PC-3 (cell line): ENCODE results near the gene FARS2. TPM values are rescaled to one million over a fixed set of nuclear protein-coding genes. Genes with fewer than 3 reads are reported as not detected.

ENCODE experiments used
- ATAC-seq: fragments of 200-7000 bp; cut with Tn5 transposase; 2 replicates; pipeline ENCODE4 v1.9.1; 2020; ENCODE audit warnings: mild to moderate bottlenecking, moderate library complexity
- BruUV-seq: library from RNA; stranded (reverse); fragments of 400-500 nt; replicated peaks from 2 replicates; lab custom pipeline; 2021; lab: Mats Ljungman, UMichigan
- CTCF ChIA-PET: fragments of 300-600 bp; sonication (Branson Sonifier 250); formaldehyde crosslinking; loops from one replicate; lab custom pipeline; 2022; ENCODE audit warnings: antibody characterized with exemption; lab: Charles Lee
- POLR2A ChIA-PET: fragments of 300-600 bp; sonication (Branson Sonifier 250); formaldehyde crosslinking; loops from one replicate; lab custom pipeline; 2022; ENCODE audit warnings: antibody characterized with exemption; ENCODE audit not compliant: unreplicated experiment; lab: Charles Lee
- DNase-seq: peaks from one replicate; pipeline ENCODE4 v3.0.0-alpha.2; 2015
- H2AFZ ChIP-seq: fragments of 300-600 bp; sonication (generic); 2 replicates; pipeline ENCODE4 v1.6.0; 2016; ENCODE audit warnings: antibody characterized with exemption, low read length
- H3F3A ChIP-seq: fragments of 300-600 bp; sonication (generic); one replicate; pipeline ENCODE4 v1.6.0; 2017; ENCODE audit warnings: antibody characterized with exemption, low read length, control low read depth, mild to moderate bottlenecking; ENCODE audit not compliant: unreplicated experiment
- H3K27ac ChIP-seq: fragments of 300-600 bp; sonication (generic); 2 replicates; pipeline ENCODE4 v1.5.1; 2016; ENCODE audit warnings: mild to moderate bottlenecking, low read length
- H3K27me3 ChIP-seq: fragments of 300-600 bp; sonication (generic); 2 replicates; pipeline ENCODE4 v1.6.1; 2016; ENCODE audit warnings: low read length, mixed read lengths
- H3K36me3 ChIP-seq: fragments of 300-600 bp; sonication (generic); 2 replicates; pipeline ENCODE4 v1.6.1; 2016; ENCODE audit warnings: low read depth, mixed run types, low read length, mixed read lengths
- H3K4me1 ChIP-seq: fragments of 300-600 bp; sonication (generic); 2 replicates; pipeline ENCODE4 v1.5.1; 2016; ENCODE audit warnings: low read length; ENCODE audit not compliant: insufficient read depth
- H3K4me2 ChIP-seq: fragments of 300-600 bp; sonication (generic); 2 replicates; pipeline ENCODE4 v1.6.0; 2016; ENCODE audit warnings: low read length
- H3K4me3 ChIP-seq: fragments of 300-600 bp; sonication (generic); 2 replicates; pipeline ENCODE4 v1.5.1; 2016; ENCODE audit warnings: mild to moderate bottlenecking, low read length, mixed read lengths
- H3K79me2 ChIP-seq: fragments of 300-600 bp; sonication (generic); 2 replicates; pipeline ENCODE4 v1.6.1; 2017; ENCODE audit warnings: low read length, mixed read lengths
- H3K9ac ChIP-seq: fragments of 300-600 bp; sonication (generic); 2 replicates; pipeline ENCODE4 v1.6.0; 2016; ENCODE audit warnings: mild to moderate bottlenecking, low read length
- H3K9me2 ChIP-seq: fragments of 300-600 bp; sonication (generic); replicated peaks from 2 replicates; pipeline ENCODE4 v1.6.1; 2016; ENCODE audit warnings: mixed run types, low read length, mixed read lengths
- H3K9me3 ChIP-seq: fragments of 300-600 bp; sonication (generic); 2 replicates; pipeline ENCODE4 v1.6.1; 2016; ENCODE audit warnings: low read length, mixed read lengths
- H4K20me1 ChIP-seq: fragments of 300-600 bp; sonication (generic); 2 replicates; pipeline ENCODE4 v1.6.1; 2016; ENCODE audit warnings: low read length, mixed read lengths
- EZH2 ChIP-seq: fragments of 300-600 bp; sonication (generic); IDR thresholded peaks from one replicate; pipeline ENCODE4 v1.6.1; 2017; ENCODE audit warnings: antibody characterized with exemption, mild to moderate bottlenecking, low read length; ENCODE audit not compliant: unreplicated experiment
- EZH2phosphoT487 ChIP-seq: fragments of 300-600 bp; sonication (generic); IDR thresholded peaks from 2 replicates; pipeline ENCODE4 v1.6.1; 2018; ENCODE audit warnings: mild to moderate bottlenecking, antibody characterized with exemption, low read length, borderline replicate concordance
- intact Hi-C: fragments of 100-400 bp; cut with micrococcal nuclease; formaldehyde crosslinking; loops from 2 replicates; pipeline ENCODE4 v1.9.0; 2023
- total RNA-seq: library from RNA; depleted of rRNA; stranded (reverse); fragments of >200 nt; gene quantifications from 2 replicates; pipeline ENCODE4 v1.2.3, GENCODE V29; 2014
- TF ChIP-seq, protein P1 (sequence below): fragments of 300-600 bp; sonication (generic); conservative IDR thresholded peaks from 2 replicates; pipeline ENCODE4 v1.5.1; 2017; ENCODE audit warnings: antibody characterized with exemption, low read depth, mild to moderate bottlenecking, low read length

FARS2 gene
- total RNA-seq, 1 experiment from 2014 or later, result 23.0 TPM

DNA sequence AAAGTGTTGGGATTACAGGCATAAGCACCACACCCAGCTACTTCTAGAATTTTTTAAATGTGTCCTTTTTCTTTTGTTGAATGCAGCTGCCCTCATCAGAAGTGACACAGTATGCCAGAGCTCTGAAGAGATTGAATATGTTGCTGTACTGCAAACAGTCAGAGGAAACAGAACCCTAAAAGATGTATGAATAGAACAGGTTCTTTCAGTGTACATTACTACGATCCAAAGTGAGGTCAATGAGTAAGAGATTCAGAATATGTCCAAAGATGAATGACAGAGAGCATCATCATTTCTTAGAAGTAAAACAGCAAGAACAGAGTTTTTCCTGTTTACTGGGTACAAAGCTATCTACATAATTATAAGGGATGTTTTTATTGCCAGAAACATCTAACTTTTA lies 476.9 kb downstream of the FARS2 start:
- no TSS peak for BruUV-seq
- Histone ChIP-seq H3K4me2 (no peak overlapping the region), H3K79me2 (no peaks in the 10 kb centered on the region), H3K4me3 (no peak overlapping the region), H3K9me3 (no peaks in the 10 kb centered on the region), H3F3A (no peaks in the 10 kb centered on the region), H3K4me1 (no peaks in the 10 kb centered on the region), H3K9ac (no peak overlapping the region), H3K27ac (no peak overlapping the region), H3K27me3 (no peaks in the 10 kb centered on the region), H3K36me3 (no peaks in the 10 kb centered on the region), H2AFZ (no peak overlapping the region), H3K9me2 (no peaks in the 10 kb centered on the region), H4K20me1 (no peaks in the 10 kb centered on the region)
- no peak for TF ChIP-seq EZH2phosphoT487
- TF ChIP-seq, protein P1, sequence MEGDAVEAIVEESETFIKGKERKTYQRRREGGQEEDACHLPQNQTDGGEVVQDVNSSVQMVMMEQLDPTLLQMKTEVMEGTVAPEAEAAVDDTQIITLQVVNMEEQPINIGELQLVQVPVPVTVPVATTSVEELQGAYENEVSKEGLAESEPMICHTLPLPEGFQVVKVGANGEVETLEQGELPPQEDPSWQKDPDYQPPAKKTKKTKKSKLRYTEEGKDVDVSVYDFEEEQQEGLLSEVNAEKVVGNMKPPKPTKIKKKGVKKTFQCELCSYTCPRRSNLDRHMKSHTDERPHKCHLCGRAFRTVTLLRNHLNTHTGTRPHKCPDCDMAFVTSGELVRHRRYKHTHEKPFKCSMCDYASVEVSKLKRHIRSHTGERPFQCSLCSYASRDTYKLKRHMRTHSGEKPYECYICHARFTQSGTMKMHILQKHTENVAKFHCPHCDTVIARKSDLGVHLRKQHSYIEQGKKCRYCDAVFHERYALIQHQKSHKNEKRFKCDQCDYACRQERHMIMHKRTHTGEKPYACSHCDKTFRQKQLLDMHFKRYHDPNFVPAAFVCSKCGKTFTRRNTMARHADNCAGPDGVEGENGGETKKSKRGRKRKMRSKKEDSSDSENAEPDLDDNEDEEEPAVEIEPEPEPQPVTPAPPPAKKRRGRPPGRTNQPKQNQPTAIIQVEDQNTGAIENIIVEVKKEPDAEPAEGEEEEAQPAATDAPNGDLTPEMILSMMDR, result no peak
- TF ChIP-seq EZH2, result no peak
- DNase-seq (no peak), ATAC-seq (no peak)
- intact Hi-C loops, result no loop called here
- ChIA-PET POLR2A (interaction anchor here (0.6 kb wide), 1 partner anchor 184 kb away, joined by 5 read pairs; no protein-coding TSS in a partner anchor), CTCF (no interaction called here)

- Histone ChIP-seq H3K36me3 (no peaks in the 10 kb centered on the region), H2AFZ (no peak overlapping the region), H3K27me3 (no peaks in the 10 kb centered on the region), H3K4me3 (no peak overlapping the region), H3K27ac (no peak overlapping the region), H3K9ac (no peak overlapping the region), H3K9me3 (no peaks in the 10 kb centered on the region), H3F3A (no peaks in the 10 kb centered on the region), H4K20me1 (no peaks in the 10 kb centered on the region), H3K4me2 (no peak overlapping the region), H3K9me2 (no peaks in the 10 kb centered on the region), H3K4me1 (no peaks in the 10 kb centered on the region), H3K79me2 (no peaks in the 10 kb centered on the region)
- CTCF ChIA-PET, result no interaction called here
- DNase-seq (no peak), ATAC-seq (no peak)
- intact Hi-C loops, result no loop called here
- no TSS peak for BruUV-seq
- TF ChIP-seq, protein P1, result no peak
- TF ChIP-seq EZH2, result no peak
- no peak for TF ChIP-seq EZH2phosphoT487
- POLR2A ChIA-PET, result no interaction called here
These were observed 483.2 kb downstream of the FARS2 start for GRCh38 chr6:5744497-5744896.

GRCh38 chr6:5745081-5745480 lies 483.8 kb downstream of the FARS2 start:
- Histone ChIP-seq H3K4me3 (no peak overlapping the region), H3K27ac (no peak overlapping the region), H3F3A (no peaks in the 10 kb centered on the region), H4K20me1 (no peaks in the 10 kb centered on the region), H3K36me3 (no peaks in the 10 kb centered on the region), H3K4me1 (no peaks in the 10 kb centered on the region), H3K9me3 (no peaks in the 10 kb centered on the region), H3K4me2 (no peak overlapping the region), H3K9ac (no peak overlapping the region), H2AFZ (no peak overlapping the region), H3K27me3 (no peaks in the 10 kb centered on the region), H3K79me2 (no peaks in the 10 kb centered on the region), H3K9me2 (no peaks in the 10 kb centered on the region)
- no peak for DNase-seq
- BruUV-seq, result no TSS peak
- no peak for TF ChIP-seq EZH2
- TF ChIP-seq, protein P1, result no peak
- ChIA-PET CTCF (no interaction called here), POLR2A (no interaction called here)
- ATAC-seq, result no peak
- intact Hi-C loops, result no loop called here
